Hair follicle dermal papilla cell (primary cell): ENCODE measurements around the gene ARPC4. TPM values are rescaled to one million over a fixed set of nuclear protein-coding genes. Genes with fewer than 3 reads are reported as not detected.

Experiments used
- total RNA-seq: library from RNA; depleted of rRNA; stranded (reverse); fragments of >200 nt; gene quantifications from 2 replicates; pipeline ENCODE4 v1.2.3, GENCODE V29; 2012

ARPC4 gene
- 190 and 236 TPM in 2 replicates for total RNA-seq

DNA sequence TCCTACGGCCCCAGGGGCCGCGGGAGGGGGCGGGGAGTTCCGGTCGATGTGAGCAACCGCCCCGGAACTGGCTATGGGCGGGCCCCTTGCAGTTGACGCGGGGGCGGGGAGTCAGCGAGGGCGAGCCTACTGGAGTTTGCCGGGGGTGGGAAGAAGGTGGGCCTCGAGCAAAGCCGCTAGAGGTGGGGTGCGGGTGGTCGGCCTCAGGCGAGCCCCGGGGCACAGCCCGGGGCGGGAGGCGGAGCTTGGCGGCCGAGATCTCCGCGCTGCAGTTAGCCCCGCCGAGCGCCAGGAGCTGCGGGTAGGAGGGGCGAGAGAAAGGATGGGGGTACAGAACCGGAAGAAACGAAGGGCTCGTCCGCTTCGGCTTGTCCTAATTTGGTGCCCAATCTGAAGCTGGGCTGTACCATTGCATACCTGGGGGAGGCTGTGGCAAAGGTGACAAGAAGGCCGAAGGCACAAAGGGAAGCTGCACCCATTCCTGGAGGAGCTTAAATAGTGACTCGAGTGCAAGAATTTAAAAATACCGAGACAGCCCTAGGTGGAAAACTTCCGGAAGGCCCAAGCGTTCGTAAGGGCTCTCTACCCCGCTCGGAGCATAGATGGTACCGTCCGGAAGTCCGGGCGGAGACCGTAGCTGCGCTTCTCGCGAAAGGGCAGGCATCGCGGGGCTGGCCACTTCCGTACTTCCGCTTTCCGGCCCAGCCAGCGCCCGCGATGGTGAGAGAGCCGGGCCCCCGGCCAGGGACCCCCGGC is at the start of gene ARPC4, which contains the start of gene TADA3:
ARPC4 (plus strand) TSS at position 678 of the 756 bp plus-strand sequence; CDS start at position 718, 40 bp downstream.
TADA3 (minus strand) TSS at position 69 of the 756 bp plus-strand sequence. CDS start 1,007 bp downstream, outside the sequence.

DNA sequence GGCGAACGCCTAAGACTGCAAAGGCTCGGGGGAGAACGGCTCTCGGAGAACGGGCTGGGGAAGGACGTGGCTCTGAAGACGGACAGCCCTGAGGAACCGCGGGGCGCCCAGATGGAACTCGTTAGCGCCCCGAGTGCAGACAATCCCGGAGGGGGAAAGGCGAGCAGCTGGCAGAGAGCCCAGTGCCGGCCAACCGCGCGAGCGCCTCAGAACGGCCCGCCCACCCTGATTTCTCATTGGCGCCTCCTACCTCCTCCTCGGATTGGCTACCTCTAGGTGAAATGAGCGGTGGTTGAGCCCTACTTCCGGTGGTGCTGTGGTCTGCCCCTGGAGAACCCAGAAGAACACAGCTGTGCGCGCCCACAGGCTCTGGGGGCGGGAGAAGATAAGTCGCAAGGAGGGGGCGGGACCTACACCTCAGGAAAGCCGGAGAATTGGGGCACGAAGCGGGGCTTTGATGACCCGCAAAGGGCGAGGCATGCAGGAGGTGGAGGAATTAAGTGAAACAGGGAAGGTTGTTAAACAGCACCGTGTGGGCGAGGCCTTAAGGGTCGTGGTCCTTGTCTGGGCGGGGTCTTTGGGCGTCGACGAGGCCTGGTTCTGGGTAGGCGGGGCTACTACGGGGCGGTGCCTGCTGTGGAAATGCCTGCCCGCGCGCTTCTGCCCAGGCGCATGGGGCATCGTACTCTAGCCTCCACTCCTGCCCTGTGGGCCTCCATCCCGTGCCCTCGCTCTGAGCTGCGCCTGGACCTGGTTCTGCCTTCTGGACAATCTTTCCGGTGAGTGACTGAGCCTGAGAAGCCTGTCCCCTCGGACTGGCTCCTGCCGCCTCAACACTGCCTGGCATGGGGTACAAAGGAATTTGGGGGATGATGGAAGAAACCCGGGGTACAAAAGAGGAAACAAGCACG is 43.0 kb upstream of the ARPC4 start, which contains the start of gene OGG1:
OGG1 (plus strand) TSS at position 308 of the 911 bp plus-strand sequence; CDS start at position 643, 335 bp downstream.

DNA sequence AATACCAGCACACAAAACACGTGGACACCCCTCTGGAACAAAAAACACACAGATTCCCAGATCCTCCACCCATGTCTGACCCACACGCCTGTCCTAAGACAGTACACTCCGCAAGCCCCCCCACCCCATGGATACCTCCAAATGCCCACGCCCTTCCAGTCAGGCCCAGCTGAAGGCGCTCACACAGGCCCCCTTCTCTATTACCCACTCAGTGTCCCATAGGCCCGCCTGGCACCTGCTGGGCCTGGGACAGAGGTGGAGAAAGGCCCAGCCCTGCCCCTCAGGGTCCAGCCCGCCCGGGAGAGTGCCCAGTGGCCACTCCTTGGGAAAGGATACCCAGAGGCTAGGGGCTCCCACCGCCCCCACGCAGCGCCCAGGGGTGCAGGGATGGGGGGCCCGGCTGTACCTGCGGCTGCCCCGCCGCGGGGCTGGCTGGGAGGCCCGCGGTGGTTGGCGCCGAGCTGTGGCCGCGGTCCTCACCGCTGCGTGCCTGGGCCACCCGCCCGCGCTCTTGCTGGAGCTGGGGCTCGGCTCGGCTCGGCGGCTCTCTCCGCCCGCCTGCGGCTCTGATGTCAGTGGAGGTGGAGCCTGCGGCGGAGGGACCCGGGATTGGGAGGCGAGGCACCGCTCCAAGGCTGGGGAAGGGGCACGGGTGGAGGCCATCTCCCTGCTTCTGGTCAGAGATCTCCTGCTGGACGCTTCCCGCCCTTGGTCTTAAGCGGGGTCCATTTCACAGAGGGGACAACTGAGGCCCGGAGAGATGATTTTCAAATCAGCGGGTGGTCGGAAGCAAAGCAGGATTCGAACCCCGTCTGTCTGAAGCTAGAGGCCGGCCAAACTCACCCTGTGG is 23.2 kb upstream of the ARPC4 start, which contains the start of gene CAMK1:
CAMK1 (minus strand) TSS at position 522 of the 850 bp plus-strand sequence. CDS start 2,198 bp downstream, outside the sequence.

DNA sequence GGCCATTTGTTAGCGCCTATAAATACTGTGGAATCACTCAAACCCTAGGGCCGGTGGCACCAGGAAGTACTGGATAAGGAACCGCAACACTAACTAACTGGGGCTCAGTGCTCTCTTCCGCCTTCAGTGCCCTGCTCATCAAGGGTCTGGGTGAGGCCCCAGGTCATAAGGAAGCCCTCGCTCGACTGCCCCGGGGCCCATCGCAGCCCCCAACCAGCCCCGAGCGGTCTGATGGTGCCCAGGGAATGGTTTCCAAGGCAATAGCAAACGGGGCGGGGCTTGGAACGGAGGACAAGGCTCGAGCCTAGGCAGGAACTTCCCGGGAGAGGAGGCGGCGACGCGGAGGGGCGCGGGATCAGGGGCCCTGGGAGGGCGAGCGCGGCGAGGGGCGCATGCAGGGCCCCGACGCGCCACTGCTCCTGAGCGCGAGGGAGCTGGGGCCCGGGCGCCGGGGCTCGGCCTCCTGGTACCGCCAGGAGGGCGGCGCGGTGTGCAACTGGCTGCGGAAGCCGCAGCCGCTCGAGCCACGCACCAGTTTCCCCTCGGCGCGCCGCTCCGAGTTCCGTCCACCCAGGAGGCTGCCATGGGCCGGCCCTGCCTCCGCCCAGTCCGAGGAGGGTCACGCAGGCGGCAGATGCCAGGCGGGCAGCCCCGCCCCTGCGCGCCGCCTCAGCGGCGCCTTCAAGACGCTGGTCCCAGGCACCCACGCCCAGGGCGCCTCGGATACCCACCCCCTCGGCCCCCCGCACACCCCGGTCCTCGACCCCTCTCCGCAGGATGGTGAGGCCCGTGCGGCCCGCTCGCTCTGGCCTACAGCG is 16.9 kb downstream of the ARPC4 start, which contains the start of gene TTLL3:
TTLL3 (plus strand) TSS at position 648 of the 818 bp plus-strand sequence. CDS start 400 bp downstream, outside the sequence.

DNA sequence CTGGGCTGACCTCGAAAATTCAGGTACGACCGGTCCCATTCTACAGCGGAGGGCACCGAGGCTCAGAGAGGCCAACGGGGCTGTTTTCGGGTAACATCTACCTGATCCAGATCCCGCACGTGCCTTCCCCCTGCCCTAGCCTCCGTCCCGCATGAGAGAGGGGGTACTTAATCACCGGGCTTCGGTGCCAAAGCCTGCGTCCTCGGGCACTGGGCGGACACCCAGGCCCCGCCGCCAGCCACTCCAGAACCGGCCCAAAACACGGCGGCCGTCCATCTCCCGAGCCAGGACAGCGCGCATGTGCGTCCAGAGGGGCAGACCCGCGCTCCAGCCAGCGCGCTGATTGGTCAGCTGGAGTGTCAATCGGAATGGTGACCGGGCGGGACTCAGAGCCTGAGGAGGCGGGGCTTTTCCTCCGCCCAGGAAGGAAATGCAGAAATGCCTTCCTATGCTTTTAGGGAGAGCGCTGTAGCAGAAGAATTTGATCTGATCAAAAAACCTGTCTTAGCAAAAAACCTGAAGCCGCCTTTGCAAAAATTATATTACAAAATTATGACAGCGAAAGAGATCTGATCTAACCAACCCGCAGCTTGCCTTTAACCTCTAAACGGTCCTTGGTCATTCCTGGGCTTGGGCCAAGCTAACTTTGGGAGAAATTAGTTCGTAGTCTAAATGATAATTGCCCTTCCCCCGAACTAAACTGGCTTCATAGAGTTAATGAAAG is 51.0 kb downstream of the ARPC4 start, which contains the start of gene RPUSD3:
RPUSD3 (minus strand) TSS at position 294 of the 724 bp plus-strand sequence; CDS start at position 276, 18 bp downstream.

Other genes starting within 250 kb of the ARPC4 start
- 0.12 TPM in 1 of 2 replicates, not detected in the other for gene LHFPL4, start 239.3 kb upstream of the ARPC4 start, total RNA-seq
- 38.1 and 44.3 TPM in 2 replicates for gene MTMR14, start 143.6 kb upstream of the ARPC4 start, total RNA-seq
- gene CPNE9, start 89.2 kb upstream of the ARPC4 start, total RNA-seq, result not detected in 2 replicates
- 25.6 and 27.0 TPM in 2 replicates for gene BRPF1, start 61.3 kb upstream of the ARPC4 start, total RNA-seq
- gene OGG1, start 43.1 kb upstream of the ARPC4 start, total RNA-seq, result 35.4 and 38.3 TPM in 2 replicates
- gene CAMK1, start 23.1 kb upstream of the ARPC4 start, total RNA-seq, result 24.0 and 24.9 TPM in 2 replicates
- gene TADA3, start 609 bp upstream of the ARPC4 start, total RNA-seq, result 94.1 and 96.5 TPM in 2 replicates
- 40.9 and 45.4 TPM in 2 replicates for gene TTLL3, start 17.2 kb downstream of the ARPC4 start, total RNA-seq
- gene RPUSD3, start 50.9 kb downstream of the ARPC4 start, total RNA-seq, result 30.3 and 33.2 TPM in 2 replicates
- gene CIDEC, start 87.2 kb downstream of the ARPC4 start, total RNA-seq, result not detected in 2 replicates
- gene JAGN1, start 97.5 kb downstream of the ARPC4 start, total RNA-seq, result 28.4 and 30.7 TPM in 2 replicates
- gene IL17RE, start 109.8 kb downstream of the ARPC4 start, total RNA-seq, result 3.2 and 6.9 TPM in 2 replicates
- 63.6 and 69.1 TPM in 2 replicates for gene IL17RC, start 124.0 kb downstream of the ARPC4 start, total RNA-seq
- gene CRELD1, start 140.8 kb downstream of the ARPC4 start, total RNA-seq, result 20.1 and 29.8 TPM in 2 replicates
- gene PRRT3, start 159.3 kb downstream of the ARPC4 start, total RNA-seq, result 4.9 and 6.0 TPM in 2 replicates
- 37.6 and 69.6 TPM in 2 replicates for gene EMC3, start 193.8 kb downstream of the ARPC4 start, total RNA-seq
- 3.4 and 4.6 TPM in 2 replicates for gene FANCD2, start 233.4 kb downstream of the ARPC4 start, total RNA-seq